Left forelimb (tissue), 1 donor: ENCODE results near the gene PLEK.
"Not testable (repeated sequence)": the region's sequence is repeated elsewhere in the genome, so short reads cannot be mapped to it uniquely, and the experiment has no call there.

Experiments used
- DNase-seq: peaks from one replicate; pipeline ENCODE4 v3.0.0-alpha.2; 2018; ENCODE audit warnings: low spot score

Gene PLEK

GRCh38 chr2:68441994-68442322 is 76.9 kb downstream of the PLEK start:
- DNase-seq = no peak

DNA sequence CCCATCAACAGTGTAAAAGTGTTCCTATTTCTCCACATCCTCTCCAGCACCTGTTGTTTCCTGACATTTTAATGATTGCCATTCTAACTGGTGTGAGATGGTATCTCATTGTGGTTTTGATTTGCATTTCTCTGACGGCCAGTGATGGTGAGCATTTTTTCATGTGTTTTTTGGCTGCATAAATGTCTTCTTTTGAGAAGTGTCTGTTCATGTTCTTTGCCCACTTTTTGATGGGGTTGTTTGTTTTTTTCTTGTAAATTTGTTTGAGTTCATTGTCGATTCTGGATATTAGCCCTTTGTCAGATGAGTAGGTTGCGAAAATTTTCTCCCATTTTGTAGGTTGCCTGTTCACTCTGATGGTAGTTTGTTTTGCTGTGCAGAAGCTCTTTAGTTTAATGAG is 81.3 kb downstream of the PLEK start:
- not testable (repeated sequence) for DNase-seq
